Prostate gland (tissue), 2 donors: ENCODE measurements around the gene DOCK7. TPM values are rescaled to one million over a fixed set of nuclear protein-coding genes. Genes with fewer than 3 reads are reported as not detected.
A peak's percentile ranks its signal among the peaks of the same experiment; 100 is the strongest.

Source experiments
- DNase-seq: peaks from one replicate; pipeline ENCODE4 v3.0.0-alpha.2; 2019; ENCODE audit warnings: low spot score
- H3K27ac ChIP-seq, 2 donors: fragments of 200-600 bp; sonication (generic); 2 replicates each; pipeline ENCODE4 v1.5.1; 2017 to 2019
- H3K27me3 ChIP-seq: fragments of 200-600 bp; sonication (generic); replicated peaks from 2 replicates; pipeline ENCODE4 v1.5.1; 2019; ENCODE audit not compliant: insufficient read depth
- H3K36me3 ChIP-seq, 2 donors: fragments of 200-600 bp; sonication (generic); 1 replicate in 1 of 2; 2 replicates in 1 of 2; pipeline versions ENCODE4 v1.5.1 to v1.8.1; 2017 to 2019
- H3K4me1 ChIP-seq: fragments of 200-600 bp; sonication (generic); replicated peaks from 2 replicates; pipeline ENCODE4 v1.5.1; 2019
- H3K4me3 ChIP-seq, 2 donors: fragments of 200-600 bp; sonication (generic); 2 replicates each; pipeline ENCODE4 v1.5.1; 2017 to 2019
- H3K9me3 ChIP-seq: fragments of 200-600 bp; sonication (generic); 2 replicates; pipeline ENCODE4 v1.5.1; 2017
- POLR2A ChIP-seq: fragments of 450-650 bp; IDR thresholded peaks from one replicate; pipeline ENCODE4 v1.6.1; 2016; ENCODE audit warnings: antibody characterized with exemption, mild to moderate bottlenecking
- POLR2AphosphoS5 ChIP-seq: sonication (generic); formaldehyde crosslinking; IDR thresholded peaks from one replicate; pipeline ENCODE4 v1.6.1; 2017; ENCODE audit warnings: antibody characterized with exemption
- WGBS: methylation state at CpG from one replicate; pipeline ENCODE4 v1.1.5; 2018; 5-methylcytosine and 5-hydroxymethylcytosine counted together
- intact Hi-C: fragments of 100-400 bp; cut with DNase I; formaldehyde crosslinking; loops from one replicate; pipeline ENCODE4 v1.14.2; 2022
- total RNA-seq, 2 donors: library from RNA; depleted of rRNA; stranded (reverse); fragments of >200 nt; gene quantifications; one replicate each; pipeline ENCODE4 v1.1.0, GENCODE V29; 2016
- TF ChIP-seq, protein P1 (sequence below), 4 experiments: fragments of 200-600 bp in 2 of 4; fragments of 450-650 bp in 2 of 4; sonication (generic) in 2 of 4; IDR thresholded peaks; 1 replicate in 3 of 4; 2 replicates in 1 of 4; pipeline ENCODE4 v1.5.1; 2016 to 2019; ENCODE audit warnings: antibody characterized with exemption in 4 of 4, mild to moderate bottlenecking in 2 of 4, moderate library complexity in 2 of 4

The DOCK7 gene
- total RNA-seq, 2 donors from 2014 or later, result 43.4 to 56.4 TPM

DNA sequence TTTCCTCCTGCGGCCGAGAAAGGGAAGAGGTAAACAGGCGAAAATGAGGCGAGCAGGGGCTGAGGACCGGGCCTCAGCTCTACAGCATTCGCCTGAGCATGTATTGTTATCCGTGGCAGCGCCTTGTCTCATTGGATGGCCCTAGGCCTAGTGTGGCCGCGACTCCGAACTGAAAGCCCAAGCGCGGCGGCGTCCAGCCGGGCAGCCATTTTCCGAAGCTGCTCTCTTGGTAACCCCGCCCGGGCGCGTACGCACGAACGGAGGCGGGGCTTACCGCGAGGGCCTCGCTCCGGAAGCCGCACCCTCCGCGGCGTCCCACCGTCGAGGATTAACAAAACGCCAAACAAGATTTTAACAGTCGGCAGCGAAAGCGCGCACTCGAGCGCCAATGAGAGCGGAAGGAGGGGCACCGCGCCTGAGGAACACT lies 252.1 kb downstream of the DOCK7 start:
- Histone ChIP-seq H3K4me1 (no peaks in the 10 kb centered on the region), H3K36me3 (no peaks in the 10 kb centered on the region), H3K27me3 (no peaks in the 10 kb centered on the region), H3K27ac (peak overlapping the region; percentile 97 to 98), H3K9me3 (no peaks in the 10 kb centered on the region), H3K4me3 (peak overlapping the region; percentile 85 to 88)
- under 1% methylated on average over 44 of the region's 45 CpGs for WGBS
- TF ChIP-seq POLR2AphosphoS5 (peak; percentile 94), POLR2A (peak; percentile 96)
- TF ChIP-seq, protein P1, sequence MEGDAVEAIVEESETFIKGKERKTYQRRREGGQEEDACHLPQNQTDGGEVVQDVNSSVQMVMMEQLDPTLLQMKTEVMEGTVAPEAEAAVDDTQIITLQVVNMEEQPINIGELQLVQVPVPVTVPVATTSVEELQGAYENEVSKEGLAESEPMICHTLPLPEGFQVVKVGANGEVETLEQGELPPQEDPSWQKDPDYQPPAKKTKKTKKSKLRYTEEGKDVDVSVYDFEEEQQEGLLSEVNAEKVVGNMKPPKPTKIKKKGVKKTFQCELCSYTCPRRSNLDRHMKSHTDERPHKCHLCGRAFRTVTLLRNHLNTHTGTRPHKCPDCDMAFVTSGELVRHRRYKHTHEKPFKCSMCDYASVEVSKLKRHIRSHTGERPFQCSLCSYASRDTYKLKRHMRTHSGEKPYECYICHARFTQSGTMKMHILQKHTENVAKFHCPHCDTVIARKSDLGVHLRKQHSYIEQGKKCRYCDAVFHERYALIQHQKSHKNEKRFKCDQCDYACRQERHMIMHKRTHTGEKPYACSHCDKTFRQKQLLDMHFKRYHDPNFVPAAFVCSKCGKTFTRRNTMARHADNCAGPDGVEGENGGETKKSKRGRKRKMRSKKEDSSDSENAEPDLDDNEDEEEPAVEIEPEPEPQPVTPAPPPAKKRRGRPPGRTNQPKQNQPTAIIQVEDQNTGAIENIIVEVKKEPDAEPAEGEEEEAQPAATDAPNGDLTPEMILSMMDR (IDR thresholded peaks at IDR 0.05), result no peak
- intact Hi-C loops, result no loop called here
- DNase-seq, result peak; percentile 98

DNA sequence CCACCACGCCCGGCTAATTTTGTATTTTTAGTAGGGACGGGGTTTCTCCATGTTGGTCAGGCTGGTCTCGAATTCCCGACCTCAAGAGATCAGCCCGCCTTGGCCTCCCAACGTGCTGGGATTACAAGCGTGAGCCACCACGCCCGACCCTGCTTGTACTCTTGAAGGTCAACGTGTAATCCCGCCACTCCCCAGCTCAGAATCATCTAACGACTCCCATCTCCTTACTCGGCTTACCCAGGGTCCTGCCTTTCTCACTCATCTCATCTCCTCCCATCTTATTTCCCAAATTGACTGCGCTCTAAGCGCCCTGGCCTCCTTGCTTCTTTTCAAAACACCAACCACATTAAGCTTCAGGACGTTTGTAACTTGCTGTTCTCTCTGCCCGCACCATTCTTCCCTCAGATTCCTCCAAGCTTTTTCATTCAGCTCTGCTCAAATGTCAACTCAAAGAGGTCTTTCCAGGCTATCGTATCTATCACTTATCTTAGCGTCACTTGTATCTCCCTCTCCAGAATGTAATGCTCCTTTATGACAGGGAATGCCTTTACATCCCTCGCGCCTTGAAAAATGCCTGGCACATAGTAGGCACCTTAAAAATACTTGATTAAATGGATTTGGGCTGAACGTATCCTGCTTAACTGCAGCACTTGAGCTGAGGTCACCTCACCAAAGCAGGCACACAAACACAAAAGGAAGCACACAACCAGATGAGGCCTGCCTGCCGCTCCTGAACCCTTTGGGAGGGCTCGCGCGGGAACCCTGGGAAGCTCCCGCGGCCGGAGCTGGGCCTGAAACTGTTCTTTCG lies 252.8 kb downstream of the DOCK7 start:
- no peaks in the 10 kb centered on the region for H3K27me3 ChIP-seq
- no peak for DNase-seq
- intact Hi-C loops, result no loop called here
- peak overlapping the region; percentile 85 to 88 for H3K4me3 ChIP-seq
- TF ChIP-seq, protein P1 (IDR thresholded peaks at IDR 0.05), result no peak
- TF ChIP-seq POLR2AphosphoS5 (no peak), POLR2A (no peak)
- WGBS, result 47% methylated on average over 31 of the region's 31 CpGs
- no peaks in the 10 kb centered on the region for H3K36me3 ChIP-seq
- H3K27ac ChIP-seq, result peak overlapping the region; percentile 97 to 98
- no peaks in the 10 kb centered on the region for H3K4me1 ChIP-seq
- H3K9me3 ChIP-seq, result no peaks in the 10 kb centered on the region

DNA sequence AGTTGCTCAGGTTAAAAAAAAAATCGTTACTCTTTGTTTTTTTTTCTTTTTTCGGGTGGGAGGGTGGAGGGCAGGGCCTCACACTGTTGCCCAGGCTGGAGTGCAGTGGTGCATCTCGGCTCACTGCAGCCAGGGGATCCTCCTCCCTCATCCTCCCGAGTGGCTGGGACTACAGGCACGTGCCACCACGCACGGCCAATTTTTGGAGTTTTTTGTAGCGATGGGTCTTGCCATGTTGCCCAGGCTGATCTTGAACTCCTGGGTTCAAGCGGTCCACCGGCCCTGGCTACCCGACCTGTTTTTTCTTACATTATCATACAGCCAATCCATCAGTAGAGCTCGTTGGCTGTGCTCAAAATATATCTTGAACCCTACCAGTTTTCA lies 253.6 kb downstream of the DOCK7 start:
- 91% methylated on average over 12 of the region's 12 CpGs for WGBS
- no peaks in the 10 kb centered on the region for H3K27me3 ChIP-seq
- DNase-seq, result no peak
- H3K36me3 ChIP-seq, result no peaks in the 10 kb centered on the region
- intact Hi-C loops, result no loop called here
- H3K4me3 ChIP-seq, result no peak overlapping the region
- no peak overlapping the region for H3K27ac ChIP-seq
- no peaks in the 10 kb centered on the region for H3K4me1 ChIP-seq
- no peak for TF ChIP-seq POLR2A
- no peak for TF ChIP-seq POLR2AphosphoS5
- TF ChIP-seq, protein P1 (IDR thresholded peaks at IDR 0.05), result no peak
- H3K9me3 ChIP-seq, result no peaks in the 10 kb centered on the region

DNA sequence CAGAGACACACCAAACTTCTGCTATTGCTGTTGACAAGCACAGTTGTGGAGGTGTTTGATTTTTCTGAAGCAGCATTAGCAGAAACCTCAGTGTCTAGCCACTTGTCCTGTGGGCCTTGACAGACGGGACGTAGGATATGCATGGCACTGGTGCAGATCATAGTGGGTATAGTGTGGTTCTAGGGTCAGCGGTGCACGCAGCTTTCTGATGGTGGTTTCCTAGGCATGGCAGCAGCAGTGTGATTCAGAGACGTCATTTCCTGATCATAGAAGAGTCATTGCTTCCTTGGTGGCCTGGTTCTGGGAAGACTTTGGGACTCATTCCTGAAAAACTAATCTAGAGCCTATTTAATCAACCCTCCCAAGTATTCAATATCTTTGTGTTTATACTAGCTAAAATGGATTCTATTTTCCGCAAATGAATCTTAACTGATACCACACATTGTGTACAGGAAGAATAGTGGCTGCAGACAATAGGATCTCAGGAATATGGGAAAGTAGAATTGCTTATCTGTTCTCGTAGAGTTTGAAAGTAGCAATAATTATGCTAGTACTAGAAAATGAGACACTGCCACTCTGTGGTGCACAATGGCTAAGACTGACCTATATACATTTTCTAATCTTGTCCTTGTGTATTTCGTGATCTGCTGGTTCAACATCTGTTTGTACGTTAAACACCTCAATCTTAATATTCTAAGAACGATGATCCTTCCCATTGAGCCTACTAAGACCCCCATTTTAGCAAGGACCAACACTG lies 254.1 kb downstream of the DOCK7 start:
- intact Hi-C loops, result no loop called here
- no peaks in the 10 kb centered on the region for H3K36me3 ChIP-seq
- H3K27ac ChIP-seq, result no peak overlapping the region
- TF ChIP-seq, protein P1 (IDR thresholded peaks at IDR 0.05), result no peak
- no peak for TF ChIP-seq POLR2A
- TF ChIP-seq POLR2AphosphoS5, result no peak
- H3K27me3 ChIP-seq, result no peaks in the 10 kb centered on the region
- no peak overlapping the region for H3K4me3 ChIP-seq
- H3K4me1 ChIP-seq, result no peaks in the 10 kb centered on the region
- H3K9me3 ChIP-seq, result no peaks in the 10 kb centered on the region
- 89% methylated on average over 10 of the region's 10 CpGs for WGBS
- no peak for DNase-seq
